ENCODE measurements around the gene EDEM2.

Gene EDEM2

GRCh38 chr20:35093267-35093884, 53.8 kb downstream of the EDEM2 start:
- no peak for TF ChIP-seq CTCF (IDR thresholded peaks at IDR 0.05; ENCODE audit: low read depth, low read length)
- H3K4me3 ChIP-seq (replicated peaks in 1 of 2; ENCODE audit: low read depth in 2 of 2, low read length in 2 of 2), result no peak overlapping the region
- peak; percentile 67 to 85 for DNase-seq (ENCODE audit: low read depth in 2 of 2)

GRCh38 chr20:35092524-35093266, 54.4 kb downstream of the EDEM2 start, which contains the start of gene TRPC4AP:
Gene TRPC4AP (minus strand): TSS chr20:35092807. CDS start chr20:35092781, 26 bp downstream.
- peak within 1 kb of the TSS; percentile 81 to 88 for H3K4me3 ChIP-seq (replicated peaks in 1 of 2; ENCODE audit: low read depth in 2 of 2, low read length in 2 of 2)
- TF ChIP-seq CTCF (IDR thresholded peaks at IDR 0.05; ENCODE audit: low read depth, low read length), result peak; percentile 58
- DNase-seq (ENCODE audit: low read depth in 2 of 2), result peak; percentile 91 to 92

GRCh38 chr20:35091816-35092523, 55.2 kb downstream of the EDEM2 start:
- peak in 1 of 2 donors; percentile 22 for DNase-seq (ENCODE audit: low read depth in 2 of 2)
- peak overlapping the region; percentile 81 to 88 for H3K4me3 ChIP-seq (replicated peaks in 1 of 2; ENCODE audit: low read depth in 2 of 2, low read length in 2 of 2)
- no peak for TF ChIP-seq CTCF (IDR thresholded peaks at IDR 0.05; ENCODE audit: low read depth, low read length)

- TF ChIP-seq CTCF (IDR thresholded peaks at IDR 0.05; ENCODE audit: low read depth, low read length), result no peak
- no peak overlapping the region for H3K4me3 ChIP-seq (replicated peaks in 1 of 2; ENCODE audit: low read depth in 2 of 2, low read length in 2 of 2)
- DNase-seq (ENCODE audit: low read depth in 2 of 2), result peak; percentile 19 to 64
Observed at GRCh38 chr20:35088231-35089145, 58.6 kb downstream of the EDEM2 start.

- no peak for DNase-seq (ENCODE audit: low read depth in 2 of 2)
- no peak for TF ChIP-seq CTCF (IDR thresholded peaks at IDR 0.05; ENCODE audit: low read depth, low read length)
Observed at GRCh38 chr20:35087791-35088190, 59.3 kb downstream of the EDEM2 start.

GRCh38 chr20:35087355-35087754, 59.8 kb downstream of the EDEM2 start:
- no peak for TF ChIP-seq CTCF (IDR thresholded peaks at IDR 0.05; ENCODE audit: low read depth, low read length)
- H3K4me3 ChIP-seq (replicated peaks in 1 of 2; ENCODE audit: low read depth in 2 of 2, low read length in 2 of 2), result no peak overlapping the region
- no peak for DNase-seq (ENCODE audit: low read depth in 2 of 2)

More at GRCh38 chr20:35087791-35088190, 59.3 kb downstream of the EDEM2 start:
- no peak overlapping the region for H3K4me3 ChIP-seq (replicated peaks in 1 of 2; ENCODE audit: low read depth in 2 of 2, low read length in 2 of 2)

All from cardiac fibroblast (primary cell).